GDM1 (cell line): Measurements from ENCODE around the gene NOXA1.

ENCODE experiments used
- DNase-seq: peaks from one replicate; lab custom pipeline; 2025; lab: John Stamatoyannopoulos, UW

Gene NOXA1

GRCh38 chr9:137426018-137426681 is 3.0 kb downstream of the NOXA1 start:
- DNase-seq, result no peak

- DNase-seq, result no peak
Observed at GRCh38 chr9:137427454-137428310, 4.5 kb downstream of the NOXA1 start.

GRCh38 chr9:137428311-137428630 is 5.1 kb downstream of the NOXA1 start:
- DNase-seq, result no peak

- DNase-seq, result no peak
Observed at GRCh38 chr9:137428841-137429545, 5.8 kb downstream of the NOXA1 start.

- DNase-seq, result no peak
Observed at GRCh38 chr9:137429546-137429890, 6.3 kb downstream of the NOXA1 start.

GRCh38 chr9:137429974-137430722 is 7.0 kb downstream of the NOXA1 start:
- DNase-seq, result no peak

- DNase-seq, result no peak
Observed at GRCh38 chr9:137430723-137431415, 7.7 kb downstream of the NOXA1 start.

- no peak for DNase-seq
Observed at GRCh38 chr9:137431416-137431931, 8.3 kb downstream of the NOXA1 start.

- no peak for DNase-seq
Observed at GRCh38 chr9:137432687-137433348, 9.6 kb downstream of the NOXA1 start.

- DNase-seq, result no peak
Observed at GRCh38 chr9:137433349-137433915, 10.2 kb downstream of the NOXA1 start.

- DNase-seq, result no peak
Observed at GRCh38 chr9:137433916-137434431, 10.8 kb downstream of the NOXA1 start.

- DNase-seq, result no peak
Observed at GRCh38 chr9:137434498-137435380, 11.5 kb downstream of the NOXA1 start.

- DNase-seq, result no peak
Observed at GRCh38 chr9:137435381-137435891, 12.2 kb downstream of the NOXA1 start.

- DNase-seq, result no peak
Observed at GRCh38 chr9:137435980-137436760, 13.0 kb downstream of the NOXA1 start.

- no peak for DNase-seq
Observed at GRCh38 chr9:137436761-137437600, 13.8 kb downstream of the NOXA1 start.

GRCh38 chr9:137437691-137438590 is 14.7 kb downstream of the NOXA1 start:
- no peak for DNase-seq
